HG03558 (cell line): ENCODE results near the gene FGD2.

ENCODE experiments used
- ATAC-seq: cut with Tn5 transposase; IDR thresholded peaks from one replicate; pipeline ENCODE4 v1.9.1; 2021; ENCODE audit warnings: moderate number of reproducible peaks; ENCODE audit not compliant: unreplicated experiment; ENCODE audit errors: extremely low read depth

Gene FGD2

DNA sequence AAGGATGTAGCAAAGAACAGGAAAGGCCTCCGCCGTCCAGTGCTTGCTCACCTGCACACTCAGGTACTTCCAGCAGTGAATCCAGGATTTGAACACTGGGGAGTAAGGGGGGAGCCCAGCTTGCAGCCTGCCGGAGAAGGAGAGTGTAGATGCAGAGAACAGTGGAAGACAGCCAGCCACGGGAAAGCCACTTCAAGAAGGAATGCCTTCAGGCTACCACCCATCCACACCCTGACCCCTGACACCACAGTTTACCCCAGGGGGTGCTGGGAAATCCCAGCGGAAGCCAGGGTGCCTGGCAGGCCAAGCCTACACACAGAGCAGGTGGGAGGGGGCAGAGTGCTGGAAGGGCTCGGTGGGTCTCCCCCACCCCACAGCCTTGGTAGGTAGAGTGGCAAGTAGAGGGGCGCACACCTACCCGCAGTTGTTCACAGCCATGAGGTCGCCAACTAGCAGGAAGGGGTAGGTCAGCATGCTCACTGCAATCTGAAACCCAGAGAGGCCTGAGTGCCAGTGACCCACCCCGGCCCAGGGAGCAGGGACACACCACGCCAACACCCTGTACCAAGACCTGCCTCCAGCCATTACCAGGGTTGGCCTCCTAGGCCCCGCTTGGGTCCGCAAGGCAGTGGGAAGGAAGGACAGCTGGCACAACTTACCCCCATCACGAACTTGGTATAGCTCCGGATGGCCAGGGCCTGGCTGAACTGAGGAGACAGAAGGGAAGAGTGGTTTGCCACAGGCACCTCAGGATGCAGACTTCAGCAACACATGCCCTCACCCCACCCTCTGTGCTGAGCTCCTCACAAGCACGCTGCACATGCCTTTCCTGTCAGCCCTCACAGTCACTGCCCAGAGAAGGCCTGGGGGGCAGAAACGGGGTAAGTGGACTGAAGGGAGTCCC is 35.2 kb upstream of the FGD2 start:
- no peak for ATAC-seq

DNA sequence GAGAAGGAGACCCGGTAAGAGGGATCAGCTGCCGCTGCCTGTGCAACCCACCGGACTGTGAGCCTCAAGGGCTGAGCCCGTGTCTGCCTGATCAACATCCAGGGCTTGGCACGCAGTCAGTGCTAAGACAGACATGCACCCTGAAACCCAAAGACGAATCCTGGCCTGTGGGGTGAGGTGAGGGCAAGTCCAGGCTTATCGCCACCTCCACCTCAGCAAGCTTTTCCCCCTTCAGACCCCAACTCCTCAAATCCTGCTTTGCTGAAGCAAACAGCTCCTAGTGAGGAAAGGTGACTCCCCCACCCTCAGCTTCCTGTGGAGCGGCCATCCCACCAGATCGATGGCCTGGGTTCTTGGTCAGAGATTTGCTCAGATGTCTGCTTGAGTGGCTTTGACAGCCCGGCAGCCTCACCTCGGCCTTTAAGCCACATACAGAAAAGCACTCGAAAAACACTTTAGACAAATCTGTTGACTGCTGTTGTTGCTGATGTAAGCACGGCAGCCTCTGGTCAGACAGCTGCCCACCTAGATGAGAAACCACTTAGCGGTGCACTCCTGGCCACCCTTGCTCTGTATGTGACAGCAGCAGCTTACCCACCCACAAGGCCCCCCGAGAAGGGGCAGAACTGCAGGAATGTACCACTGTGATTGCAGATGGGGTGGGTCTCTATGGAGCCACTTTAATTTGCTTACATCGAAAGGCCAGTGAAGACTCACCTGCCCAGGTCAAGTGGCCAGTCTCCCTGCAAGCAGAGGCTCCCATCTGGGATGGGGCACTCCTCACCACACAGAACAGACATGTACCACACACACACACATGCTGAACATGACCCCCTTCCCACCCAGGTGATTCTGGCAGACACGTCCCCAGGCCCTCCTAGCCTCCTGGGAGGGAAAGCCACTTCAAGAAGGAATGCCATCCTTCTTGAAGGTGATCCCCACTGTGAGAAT is 34.3 kb upstream of the FGD2 start:
- ATAC-seq, result no peak

DNA sequence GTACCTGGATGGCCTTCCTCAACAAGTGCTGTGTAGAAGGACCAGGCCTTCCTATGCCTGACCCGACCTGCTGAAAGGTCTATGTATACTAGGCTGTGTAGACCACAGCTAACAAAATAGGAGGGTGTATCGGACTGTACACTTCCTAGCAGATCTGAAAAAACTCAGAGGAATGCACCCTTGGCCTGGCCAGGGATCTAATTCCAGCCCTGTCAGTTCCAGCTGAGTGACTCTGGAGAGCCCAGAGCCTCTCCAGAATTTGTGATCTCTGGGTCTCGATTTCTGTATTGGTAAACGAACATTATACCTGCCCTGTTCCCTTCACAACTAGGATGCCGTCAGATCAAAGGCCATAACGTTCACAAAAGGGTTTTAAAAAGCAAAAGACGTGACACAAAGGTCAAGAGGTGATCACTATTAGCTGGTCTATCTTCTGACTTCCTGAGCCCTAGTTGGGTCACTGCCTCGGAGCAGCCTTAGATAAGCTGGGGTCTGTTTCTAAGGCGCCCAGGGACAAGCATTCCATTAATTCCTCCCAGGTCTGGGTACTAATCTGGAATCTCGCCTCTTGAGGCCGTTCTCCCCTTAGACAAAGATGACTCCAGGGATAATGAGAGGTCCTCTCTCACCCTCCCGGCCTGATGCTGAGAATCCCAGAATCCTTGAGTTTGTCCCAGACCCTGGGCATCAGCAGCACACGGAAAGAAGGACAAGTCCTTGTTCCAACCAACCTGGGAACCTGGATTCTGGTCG is 33.4 kb upstream of the FGD2 start:
- no peak for ATAC-seq

DNA sequence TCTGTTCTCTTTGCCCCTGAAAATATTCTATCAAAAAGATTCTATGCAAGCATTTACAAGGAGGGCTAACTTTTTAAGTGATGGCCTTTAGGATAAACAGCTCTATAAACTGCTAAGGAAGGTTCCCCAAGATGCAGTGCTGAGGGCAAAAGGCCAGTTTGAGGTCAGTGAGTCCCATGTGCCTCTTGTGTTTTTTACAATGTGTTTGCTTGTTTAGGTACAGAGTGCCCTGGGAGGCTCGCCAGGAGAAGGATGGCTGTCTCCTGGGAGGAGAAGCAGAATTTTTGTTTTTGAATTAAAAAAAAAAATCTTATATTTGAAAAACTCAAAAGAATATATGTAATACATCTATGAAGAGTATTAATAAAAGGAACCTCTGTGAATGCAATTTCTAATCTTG is 32.3 kb upstream of the FGD2 start:
- ATAC-seq, result no peak

DNA sequence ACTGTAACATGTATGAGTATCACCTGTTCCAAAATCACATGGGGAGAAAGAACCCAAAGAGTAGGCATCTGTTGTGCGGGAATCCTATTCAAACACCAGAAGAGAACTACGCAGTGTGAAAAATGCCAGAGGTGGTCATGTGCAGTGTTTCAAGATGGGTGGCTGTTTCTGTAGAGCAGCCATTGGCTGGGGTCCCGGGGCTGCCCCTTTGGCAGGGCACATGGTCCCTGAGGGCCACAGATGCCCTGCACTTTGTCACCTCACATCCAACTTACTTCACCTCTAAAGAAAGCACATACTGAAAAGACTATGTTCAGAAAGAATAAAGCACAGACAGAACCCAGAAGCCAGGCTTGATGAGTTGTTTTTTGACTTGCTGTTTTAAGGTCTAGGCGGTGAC is 31.8 kb upstream of the FGD2 start:
- ATAC-seq, result no peak

DNA sequence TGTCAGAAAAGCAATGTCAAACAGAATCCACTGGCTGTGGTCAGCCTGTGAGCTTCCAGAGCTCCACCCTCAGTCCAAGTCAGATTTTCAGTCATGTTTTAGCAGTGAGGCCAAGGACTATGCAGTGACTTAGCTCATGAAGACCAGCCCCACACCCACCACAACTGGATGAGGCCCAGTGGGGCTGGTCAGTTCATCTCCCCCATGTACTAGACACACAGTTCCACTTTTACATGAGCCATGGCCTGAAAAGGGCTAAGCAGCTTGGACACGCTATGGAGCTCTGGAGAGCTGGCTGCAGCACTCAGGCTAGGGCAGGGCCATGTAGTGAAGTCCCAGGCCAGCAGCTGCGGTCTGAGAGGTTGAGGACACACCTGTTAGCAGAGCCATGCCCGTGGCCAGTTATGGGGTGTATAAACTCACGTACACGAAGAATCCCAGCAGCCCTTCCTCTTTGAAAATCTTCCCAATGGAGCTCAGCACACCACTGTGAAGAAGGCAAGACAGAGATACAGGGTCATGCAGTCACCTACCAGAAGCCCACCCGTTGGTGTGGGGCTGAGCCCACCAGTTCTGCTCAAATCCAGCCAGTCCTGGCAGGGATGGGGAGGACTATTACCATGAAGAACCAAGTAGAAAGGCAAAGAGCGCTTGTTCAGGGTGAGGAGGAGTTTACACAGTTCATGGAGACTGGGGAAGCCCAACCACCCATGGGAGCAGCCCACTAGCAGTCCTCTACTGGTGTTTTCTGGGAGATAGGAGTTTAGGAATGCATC is 30.0 kb upstream of the FGD2 start:
- no peak for ATAC-seq

DNA sequence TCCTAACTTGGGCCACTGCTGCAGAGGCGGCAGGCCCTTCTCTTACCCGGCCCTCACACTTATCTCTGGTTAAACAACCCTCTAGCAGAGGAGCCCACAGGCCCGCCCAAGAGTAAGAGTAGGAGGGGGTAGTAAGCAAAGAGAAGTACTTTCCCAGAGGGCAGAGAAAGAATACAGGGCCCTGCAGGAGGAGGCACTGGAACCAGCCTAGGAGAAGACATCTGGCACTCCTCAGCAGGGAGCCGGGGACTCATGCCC is 29.5 kb upstream of the FGD2 start:
- ATAC-seq, result no peak

DNA sequence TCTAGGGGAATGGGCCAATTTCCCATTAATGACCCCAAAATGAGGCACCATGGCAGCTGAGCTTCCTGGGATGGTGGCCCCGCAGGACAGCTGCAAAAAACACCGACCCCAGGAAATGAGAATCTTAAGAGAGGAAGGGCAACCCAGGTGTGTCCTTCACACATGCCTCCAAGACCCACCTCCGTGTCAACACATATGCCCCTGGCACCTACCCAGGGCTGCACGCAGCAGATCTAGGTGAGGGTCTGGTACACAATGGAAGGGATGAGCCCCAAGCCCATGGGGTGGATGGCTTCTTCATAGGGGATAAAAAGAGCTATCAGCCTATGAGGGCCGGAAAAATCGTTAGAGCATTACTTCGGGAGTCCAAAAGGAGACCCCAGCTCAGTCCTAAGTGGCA is 28.9 kb upstream of the FGD2 start:
- no peak for ATAC-seq

DNA sequence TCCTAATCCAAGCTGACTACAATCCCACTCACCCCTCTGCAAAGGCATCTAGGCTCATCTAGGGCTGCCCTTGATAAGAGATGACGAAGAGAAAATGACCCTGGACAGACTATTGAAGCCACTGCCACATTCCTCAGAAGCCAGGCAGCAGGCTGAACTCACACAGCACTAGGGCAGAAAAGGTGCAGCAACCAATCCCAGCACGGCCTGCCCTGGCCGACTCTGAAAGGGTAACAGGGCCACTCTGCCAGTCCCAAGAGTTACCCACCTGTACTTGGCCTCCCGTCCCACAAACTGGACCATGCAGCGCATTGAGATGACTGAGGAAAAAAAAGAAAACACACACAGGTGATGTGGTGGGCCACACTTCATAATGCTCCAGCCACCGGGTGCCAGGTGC is 28.5 kb upstream of the FGD2 start:
- no peak for ATAC-seq

DNA sequence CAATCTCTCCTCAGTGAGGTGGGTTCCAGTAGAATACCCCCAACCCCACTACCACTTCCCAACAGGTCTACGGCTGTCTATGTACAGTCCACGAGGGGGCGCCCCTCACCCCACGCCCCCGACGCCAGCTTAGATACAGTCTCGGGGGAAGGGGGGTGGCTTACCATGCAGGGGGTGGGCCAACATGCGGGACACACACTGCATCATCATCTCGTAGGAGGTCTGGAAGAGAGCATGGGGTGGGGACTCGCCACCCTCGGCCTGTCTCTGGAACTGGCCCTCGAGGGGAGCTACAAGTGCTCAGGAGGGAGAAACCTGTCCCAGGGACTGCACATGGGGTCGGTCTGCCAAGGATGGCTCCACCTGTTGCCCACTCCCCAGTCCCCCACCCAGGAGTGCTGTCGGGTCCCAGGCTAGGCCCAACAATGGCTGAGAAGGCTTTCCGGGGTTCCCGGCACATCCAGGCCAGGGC is 27.9 kb upstream of the FGD2 start:
- no peak for ATAC-seq

DNA sequence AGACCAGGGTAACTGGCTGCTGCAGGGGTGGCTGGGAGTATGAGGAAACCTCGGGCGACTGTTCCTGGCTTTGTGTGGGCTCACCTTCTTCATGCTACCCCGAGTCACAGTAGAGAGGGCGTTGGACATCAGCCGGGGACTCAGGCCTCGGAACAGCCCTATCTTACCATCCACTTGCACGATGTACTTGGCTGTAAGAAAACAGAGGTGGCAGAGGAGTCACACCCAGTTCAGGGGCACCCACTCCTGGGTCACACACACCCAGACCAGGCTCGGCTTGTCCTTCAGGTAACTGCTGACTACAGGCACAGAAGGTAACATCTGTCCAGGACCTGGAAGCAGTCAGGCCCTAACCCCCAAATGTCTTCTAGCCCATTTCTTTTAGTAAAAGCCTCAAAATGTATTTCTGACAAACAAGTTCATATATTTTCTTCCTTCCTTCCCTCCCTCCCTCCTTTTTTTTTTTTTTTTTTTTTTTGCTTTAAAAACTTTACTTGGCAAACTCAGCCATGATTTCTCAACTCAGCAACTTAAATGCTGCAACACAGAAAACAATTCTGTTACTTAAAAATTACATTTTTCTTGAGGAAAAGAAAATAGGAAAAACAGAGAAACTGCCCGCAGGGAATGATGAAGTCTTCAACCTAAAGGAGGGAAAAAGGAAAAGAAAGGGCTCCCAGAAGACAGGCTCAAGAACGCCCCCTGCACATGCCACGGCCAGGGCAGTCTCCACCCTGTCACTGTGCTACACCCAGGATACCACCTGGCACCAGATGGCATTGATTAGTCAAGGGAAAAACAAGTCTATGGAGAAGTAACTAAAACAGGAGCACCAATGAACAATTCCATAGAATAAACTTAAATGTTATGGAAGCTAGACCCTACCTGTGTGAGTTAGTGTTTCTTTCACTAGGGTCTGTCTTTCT is 26.8 kb upstream of the FGD2 start:
- no peak for ATAC-seq

DNA sequence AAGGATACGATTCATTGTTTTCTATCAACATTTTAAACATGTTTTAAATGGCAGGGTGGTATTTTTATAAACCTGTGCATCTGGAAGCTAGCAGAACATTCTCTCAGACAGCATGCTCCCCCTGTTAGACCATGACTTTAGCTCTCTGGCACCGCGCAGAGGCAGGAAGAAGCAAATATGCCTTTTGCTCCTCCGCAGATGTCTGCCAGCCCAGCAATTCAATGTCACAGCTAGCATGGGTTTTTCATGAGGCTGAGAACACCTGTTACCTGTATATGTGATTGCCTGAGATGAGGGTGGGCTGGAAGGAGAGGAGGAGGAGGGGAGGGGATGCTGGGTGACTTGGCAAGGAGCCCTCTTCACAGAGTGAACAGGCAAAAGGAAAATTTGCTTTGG is 26.1 kb upstream of the FGD2 start:
- ATAC-seq, result no peak

DNA sequence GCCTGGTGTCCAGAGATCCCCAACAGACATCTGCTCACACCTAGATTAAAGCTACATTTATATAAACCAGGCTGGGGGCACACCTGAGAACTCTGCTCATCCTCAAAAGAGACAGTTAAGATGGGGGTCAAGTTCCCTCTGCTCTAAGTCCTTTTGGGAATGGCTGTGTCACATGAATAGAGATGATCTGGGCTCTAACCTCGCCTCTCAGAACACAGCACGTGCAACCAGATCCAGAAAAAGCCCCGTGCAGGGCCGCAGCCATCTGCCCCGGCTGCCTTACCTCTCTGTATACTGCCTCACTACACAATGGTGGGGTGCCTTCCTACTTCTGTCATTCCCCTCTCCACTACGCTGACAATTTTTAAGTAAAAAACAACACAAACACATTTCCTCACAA is 25.3 kb upstream of the FGD2 start:
- no peak for ATAC-seq

DNA sequence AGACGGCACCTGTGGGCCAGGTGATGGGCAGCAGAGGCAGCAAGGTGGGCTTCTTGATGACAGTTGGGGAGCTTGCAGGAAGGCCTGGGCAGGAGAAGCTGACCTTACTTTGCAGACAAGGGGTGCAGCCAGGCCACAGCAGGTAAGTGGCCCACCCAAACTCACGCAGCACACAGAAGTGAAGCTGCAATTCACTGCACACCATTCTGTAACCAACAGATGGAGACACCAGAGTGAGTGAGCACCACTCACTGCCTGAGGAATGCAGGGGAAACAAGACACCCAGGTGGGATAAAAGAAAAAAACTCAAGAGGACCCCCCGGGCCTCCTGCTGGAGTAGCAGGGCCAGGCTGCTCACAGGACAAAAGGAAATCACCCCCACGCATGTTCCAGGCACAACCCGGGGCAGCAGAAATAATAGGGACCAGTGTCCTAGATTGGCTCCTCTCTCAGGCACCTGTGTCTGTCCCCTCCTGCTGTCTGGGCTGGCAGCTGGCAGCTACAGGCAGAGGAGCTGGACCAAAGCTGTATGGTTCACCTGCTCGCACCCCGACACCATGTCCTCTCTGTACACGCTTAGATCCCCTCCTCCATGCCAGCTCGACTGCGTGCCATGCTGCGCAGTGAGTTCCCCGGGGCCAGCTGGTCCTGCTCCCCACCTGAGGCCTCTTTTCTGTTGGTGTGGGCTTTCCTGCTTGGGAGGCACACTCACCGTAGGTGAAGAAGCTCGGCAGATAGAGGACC is 24.4 kb upstream of the FGD2 start:
- ATAC-seq, result no peak

DNA sequence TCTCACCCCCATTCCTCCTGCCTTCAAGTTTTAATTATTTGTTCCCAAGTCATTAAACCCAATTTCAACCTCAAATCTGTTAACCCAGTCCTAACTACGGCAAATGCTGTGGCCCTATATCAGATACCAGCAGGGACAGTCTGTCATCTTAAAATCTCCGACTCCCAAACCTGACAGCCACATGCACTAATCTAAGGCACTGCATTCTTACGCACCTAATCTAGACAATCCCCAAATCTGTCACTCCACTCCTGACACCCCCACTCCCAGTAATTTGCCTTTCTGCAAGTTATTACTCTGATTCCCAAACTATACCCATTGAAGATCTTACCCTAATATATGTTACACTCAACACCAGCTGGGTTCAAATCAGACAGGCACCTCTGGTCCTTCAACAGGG is 21.9 kb upstream of the FGD2 start:
- no peak for ATAC-seq

DNA sequence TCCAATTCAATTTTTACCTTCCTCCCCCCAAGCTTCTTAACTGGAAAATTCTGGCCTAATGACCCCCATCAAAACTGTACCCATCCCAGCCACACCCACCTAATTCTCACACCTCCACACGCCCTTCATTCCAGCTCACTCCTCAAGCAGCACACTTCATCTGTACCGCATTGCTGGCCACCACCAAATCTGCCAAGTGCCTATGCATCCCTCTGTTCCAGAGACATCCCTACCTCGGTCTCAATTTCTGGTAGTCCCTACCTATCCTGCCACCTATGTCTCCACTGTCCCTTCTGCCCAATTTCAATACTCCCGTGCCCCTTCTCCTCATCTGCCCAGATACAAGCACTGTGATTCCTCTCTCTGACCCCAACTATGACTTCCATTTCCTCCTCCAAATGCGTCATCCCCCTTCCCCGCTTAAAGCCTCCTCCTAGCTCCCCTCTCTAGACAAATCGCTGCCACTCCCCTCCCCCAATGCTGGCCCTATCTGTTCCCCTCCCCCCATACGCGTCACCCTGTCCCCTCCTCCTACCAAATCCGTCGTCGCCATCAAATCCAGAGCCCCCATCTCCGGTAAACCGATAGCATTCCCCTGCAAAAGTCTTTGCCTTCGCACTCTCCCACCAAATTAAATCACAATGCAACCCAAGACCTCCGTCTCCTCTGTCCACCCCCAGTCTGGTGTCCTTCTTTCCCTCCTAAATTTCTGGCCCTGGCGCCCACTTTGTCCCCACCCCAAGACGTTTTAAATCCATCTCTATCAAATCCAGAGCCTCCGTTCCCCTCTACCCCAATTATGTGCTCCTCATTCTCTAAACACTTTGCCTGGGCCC is 20.7 kb upstream of the FGD2 start:
- no peak for ATAC-seq

DNA sequence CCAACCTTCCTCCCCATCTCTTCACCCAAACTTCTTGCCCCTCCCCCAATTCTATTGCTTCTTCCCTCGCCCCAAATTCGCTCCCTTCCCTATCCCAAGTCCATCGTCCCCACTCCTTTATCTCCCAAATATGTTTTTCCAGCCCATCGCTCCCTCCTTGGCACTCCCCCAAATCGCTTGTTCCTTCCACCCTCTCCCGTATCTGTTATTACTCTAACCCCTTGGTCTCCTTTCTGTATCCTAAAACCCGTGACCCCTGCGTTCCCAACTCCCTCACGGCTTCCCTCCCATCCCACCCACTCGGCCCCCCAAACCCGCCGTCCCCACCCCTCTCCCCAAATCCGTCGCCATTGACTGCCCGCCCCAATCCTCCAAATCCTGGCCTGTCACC is 20.0 kb upstream of the FGD2 start:
- ATAC-seq, result no peak
